Liver (tissue), 4 donors: ENCODE results near the gene ZNF266. TPM values are rescaled to one million over a fixed set of nuclear protein-coding genes. Genes with fewer than 3 reads are reported as not detected.

Experiments
- polyA plus RNA-seq, 2 donors: library from polyadenylated mRNA; stranded (reverse) in 1 of 2; unstranded in 1 of 2; fragments of 200-250 nt in 1 of 2; fragments of >200 nt in 1 of 2; fragmentation: Nextera tagmentation in 1 of 2; extraction: Ambion mirVana in 1 of 2; gene quantifications; one replicate each; pipeline versions ENCODE4 v1.2.1 to v1.2.3, GENCODE V29; 2013 to 2015
- total RNA-seq, 2 donors: library from RNA; depleted of rRNA; stranded (reverse); fragments of >200 nt; gene quantifications; one replicate each; pipeline ENCODE4 v1.2.3, GENCODE V29; 2014
- donor health status: healthy.
- donor health status: healthy.
- donor health status: healthy.

ZNF266 gene
- total and polyA plus RNA-seq, 4 donors: 3.2 to 14.1 (median 8.2) TPM

Other genes with a start within 250 kb of the ZNF266 start
- not detected for gene OR7D4, start 216.0 kb downstream of the ZNF266 start, total RNA-seq
- gene OR7D4, start 216.0 kb downstream of the ZNF266 start, polyA plus RNA-seq: not detected
- not detected for gene OR7E24, start 184.6 kb downstream of the ZNF266 start, total RNA-seq
- gene OR7E24, start 184.6 kb downstream of the ZNF266 start, polyA plus RNA-seq: not detected
- 1 to 10 TPM; 2.5 to 3.0 TPM for gene ZNF699, start 125.7 kb downstream of the ZNF266 start, total RNA-seq
- 1 to 10 TPM in 1 of 2 donors, under 1 TPM in 1; 0.91 to 1.1 TPM for gene ZNF699, start 125.7 kb downstream of the ZNF266 start, polyA plus RNA-seq
- 1 to 10 TPM; 2.6 to 6.2 TPM for gene ZNF559, start 111.4 kb downstream of the ZNF266 start, total RNA-seq
- 1 to 10 TPM; 3.1 to 4.1 TPM for gene ZNF559, start 111.4 kb downstream of the ZNF266 start, polyA plus RNA-seq
- under 1 TPM; 0.51 to 0.67 TPM for gene ZNF177, start 72.6 kb downstream of the ZNF266 start, total RNA-seq
- gene ZNF177, start 72.6 kb downstream of the ZNF266 start, polyA plus RNA-seq: under 1 TPM; 0.32 to 0.40 TPM
- not detected for gene ZNF560, start 63.0 kb upstream of the ZNF266 start, total RNA-seq
- not detected for gene ZNF560, start 63.0 kb upstream of the ZNF266 start, polyA plus RNA-seq
- gene ZNF426, start 103.1 kb upstream of the ZNF266 start, total RNA-seq: 1 to 10 TPM; 4.4 to 6.8 TPM
- gene ZNF426, start 103.1 kb upstream of the ZNF266 start, polyA plus RNA-seq: 1 to 10 TPM in 1 of 2 donors, under 1 TPM in 1; 0.75 to 1.3 TPM
- 10 to 100 TPM; 19.8 to 23.5 TPM for gene ZNF121, start 148.9 kb upstream of the ZNF266 start, total RNA-seq
- 1 to 10 TPM; 1.7 to 3.7 TPM for gene ZNF121, start 148.9 kb upstream of the ZNF266 start, polyA plus RNA-seq
- gene ZNF561, start 185.7 kb upstream of the ZNF266 start, total RNA-seq: 10 to 100 TPM; 14.3 to 26.8 TPM
- 10 to 100 TPM in 1 of 2 donors, 1 to 10 TPM in 1; 8.5 to 11.5 TPM for gene ZNF561, start 185.7 kb upstream of the ZNF266 start, polyA plus RNA-seq
- 10 to 100 TPM; 13.6 to 14.9 TPM for gene ZNF562, start 239.5 kb upstream of the ZNF266 start, total RNA-seq
- 1 to 10 TPM; 4.1 to 4.4 TPM for gene ZNF562, start 239.5 kb upstream of the ZNF266 start, polyA plus RNA-seq